ENCODE measurements around the gene ANGPT4.
"Not testable (repeated sequence)": the region's sequence is repeated elsewhere in the genome, so short reads cannot be mapped to it uniquely, and the experiment has no call there.

The ANGPT4 gene

GRCh38 chr20:842547-842940, 73.6 kb downstream of the ANGPT4 start:
- DNase-seq = no peak

- DNase-seq = no peak
These were observed 74.3 kb downstream of the ANGPT4 start for GRCh38 chr20:841568-842546.

DNA sequence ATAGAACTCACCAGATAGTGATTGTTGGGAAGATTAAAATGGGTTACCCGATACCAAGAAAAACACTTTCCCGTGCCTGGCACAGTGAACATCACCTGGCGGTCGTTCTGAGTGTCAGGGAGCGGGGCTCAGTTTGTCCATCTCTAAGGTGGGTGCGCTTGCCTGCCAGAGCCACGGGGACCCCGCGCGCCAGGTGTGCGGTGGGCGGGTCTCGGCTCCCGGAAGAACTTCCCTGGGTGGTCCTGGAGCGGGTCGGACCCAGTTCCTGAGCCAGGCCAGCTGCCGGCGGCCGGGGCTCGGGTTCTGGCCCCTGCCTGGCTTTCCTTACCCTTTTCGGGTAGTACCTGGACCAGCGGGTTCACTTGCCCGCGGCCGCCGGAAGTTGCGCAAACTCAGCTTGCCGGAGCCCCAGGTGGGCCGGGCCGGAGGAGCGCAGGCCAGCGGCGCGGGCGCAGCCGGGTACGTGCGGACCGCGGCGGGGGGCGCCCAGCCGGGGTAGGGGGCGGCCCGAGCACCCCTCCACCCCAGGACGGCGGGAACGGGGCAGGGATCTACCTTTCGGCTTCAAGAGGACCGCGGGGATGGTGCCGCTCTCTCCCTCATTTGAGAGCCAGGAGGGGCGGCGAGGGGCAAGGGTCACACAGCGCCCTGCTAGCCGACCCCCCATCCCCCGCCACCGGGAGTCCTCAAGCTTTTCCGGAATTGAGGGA, 75.1 kb downstream of the ANGPT4 start:
- no peak for DNase-seq

GRCh38 chr20:840503-840857, 75.7 kb downstream of the ANGPT4 start:
- no peak for DNase-seq

- DNase-seq = no peak
These were observed 76.5 kb downstream of the ANGPT4 start for GRCh38 chr20:839626-840025.

DNA sequence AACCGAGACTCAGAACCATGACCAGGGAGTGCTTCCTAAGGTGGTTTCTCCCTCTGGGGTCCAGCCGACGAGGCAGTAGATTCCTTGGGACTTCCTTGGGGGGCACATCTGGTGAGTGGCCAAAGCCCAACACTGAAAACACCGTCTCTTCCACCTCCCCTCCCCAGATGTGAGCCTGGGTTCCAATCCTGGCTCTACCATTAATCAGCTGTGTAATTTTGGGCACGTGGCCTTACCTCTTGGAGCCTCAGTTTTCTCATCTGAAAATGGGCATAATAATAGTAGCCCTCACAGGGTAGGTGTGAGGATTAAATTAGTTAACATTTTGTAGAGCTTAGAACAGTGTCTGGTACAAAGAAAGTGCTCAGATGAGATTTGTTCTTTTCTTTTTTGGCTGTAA, 77.1 kb downstream of the ANGPT4 start:
- no peak for DNase-seq

DNA sequence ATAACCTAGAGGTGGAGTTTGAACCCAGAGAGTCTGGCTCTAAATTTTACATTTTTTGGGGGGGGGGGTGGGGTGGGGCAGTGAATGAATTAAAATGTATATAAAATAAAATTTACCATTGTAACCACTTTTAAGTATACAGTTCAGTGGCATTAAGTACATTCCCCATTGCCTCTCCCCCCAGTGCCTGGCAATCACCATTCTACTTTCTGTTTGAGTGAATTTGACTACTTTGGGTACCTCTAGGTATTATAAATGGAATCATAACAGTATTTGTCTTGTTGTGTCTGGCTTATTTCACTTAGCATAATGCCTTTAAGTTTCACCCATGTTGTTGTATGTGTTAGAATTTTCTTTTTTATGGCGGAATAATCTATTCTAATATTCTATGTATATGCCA, 79.9 kb downstream of the ANGPT4 start:
- no peak for DNase-seq

- DNase-seq = no peak
These were observed 80.5 kb downstream of the ANGPT4 start for GRCh38 chr20:835608-836045.

DNA sequence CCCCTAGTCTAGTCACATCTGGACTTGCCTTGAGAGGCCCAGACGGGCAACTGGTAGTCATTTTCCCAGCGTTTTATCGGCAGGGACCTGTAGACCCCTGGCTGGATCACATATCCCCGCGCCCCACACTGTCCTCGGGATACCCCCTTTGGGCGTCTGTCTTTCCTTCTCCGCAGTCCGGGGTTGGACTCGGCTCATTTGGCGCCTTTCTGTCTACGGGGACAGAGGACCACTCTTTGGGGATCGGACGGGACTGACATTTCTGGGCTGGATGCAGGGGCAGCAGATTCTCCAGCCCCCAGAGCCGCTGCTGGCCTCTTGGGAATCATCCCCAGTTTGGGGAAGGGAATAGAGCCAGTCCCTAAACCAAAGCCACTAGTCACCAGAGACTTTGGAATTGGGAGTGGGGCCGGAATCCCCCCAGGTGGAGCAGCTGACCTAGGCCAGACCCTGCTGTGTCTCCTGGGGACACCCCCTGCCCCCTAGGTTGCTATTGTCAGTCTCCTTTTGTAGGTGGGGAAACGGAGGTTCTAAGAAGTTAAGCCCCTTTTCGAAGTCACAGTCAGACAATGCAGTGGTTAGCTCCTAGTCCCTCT, 81.9 kb downstream of the ANGPT4 start:
- no peak for DNase-seq

DNA sequence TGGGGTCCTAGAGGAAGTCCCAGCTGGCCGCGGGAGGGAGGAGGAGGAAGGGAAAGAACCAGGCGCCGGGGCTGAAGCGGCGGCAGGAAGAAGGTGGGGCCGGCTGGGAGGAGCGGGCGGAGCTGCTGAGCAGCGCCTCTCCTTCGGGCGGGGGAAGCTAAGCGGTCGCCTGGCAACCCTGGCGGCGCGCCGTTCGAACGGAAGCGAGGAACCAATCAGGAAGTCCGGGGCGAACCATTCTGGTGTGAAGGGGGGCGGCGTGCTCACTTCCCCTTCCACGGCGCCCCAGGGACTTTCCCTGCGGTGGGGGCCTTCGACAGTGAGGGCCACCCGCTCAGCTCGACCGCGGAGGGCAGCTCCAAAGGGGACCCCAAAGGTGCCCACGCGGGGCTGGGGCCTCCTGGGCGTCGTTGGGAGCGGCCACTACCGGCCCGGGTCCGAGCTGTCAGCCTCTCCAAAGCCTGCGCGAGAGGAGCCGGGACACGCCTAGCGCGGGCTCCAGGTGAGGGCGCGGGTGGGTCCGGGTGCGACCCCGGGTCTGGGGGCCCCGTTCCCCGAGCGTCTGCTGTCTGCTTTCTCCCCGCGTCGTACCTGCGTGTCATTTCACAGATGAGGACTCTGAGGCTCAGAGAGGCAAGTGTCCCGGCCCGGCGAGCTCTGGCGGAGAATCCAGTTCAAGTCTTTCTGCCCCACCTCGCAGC, 82.5 kb downstream of the ANGPT4 start, which contains the start of gene FAM110A:
FAM110A (plus strand) TSS at position 266 of the 701 bp plus-strand sequence. CDS start 11,090 bp downstream, outside the sequence.
- peak; percentile 91 for DNase-seq

- DNase-seq = no peak
These were observed 83.0 kb downstream of the ANGPT4 start for GRCh38 chr20:833121-833449.

- no peak for DNase-seq
These were observed 84.2 kb downstream of the ANGPT4 start for GRCh38 chr20:831956-832355.

DNA sequence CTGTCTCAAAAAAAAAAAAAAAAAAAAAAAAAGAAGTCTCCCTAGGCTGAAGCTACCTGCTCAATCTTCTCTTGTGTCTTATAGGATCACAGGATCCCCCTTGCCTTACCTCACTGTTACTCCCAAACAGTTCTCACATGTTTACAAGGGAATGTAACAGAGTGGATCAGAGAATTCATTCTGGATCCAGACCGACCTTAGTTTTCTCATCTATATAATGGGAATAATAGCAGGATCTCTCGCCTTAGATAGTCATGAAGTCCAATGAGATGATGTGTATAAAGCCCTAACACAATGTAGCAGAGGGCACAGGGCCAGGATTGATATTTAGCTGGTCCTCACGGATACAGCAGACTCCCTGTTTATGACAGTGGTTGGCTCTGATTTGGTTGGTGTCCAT, 84.9 kb downstream of the ANGPT4 start:
- DNase-seq = no peak

- no peak for DNase-seq
These were observed 86.1 kb downstream of the ANGPT4 start for GRCh38 chr20:830011-830521.

DNA sequence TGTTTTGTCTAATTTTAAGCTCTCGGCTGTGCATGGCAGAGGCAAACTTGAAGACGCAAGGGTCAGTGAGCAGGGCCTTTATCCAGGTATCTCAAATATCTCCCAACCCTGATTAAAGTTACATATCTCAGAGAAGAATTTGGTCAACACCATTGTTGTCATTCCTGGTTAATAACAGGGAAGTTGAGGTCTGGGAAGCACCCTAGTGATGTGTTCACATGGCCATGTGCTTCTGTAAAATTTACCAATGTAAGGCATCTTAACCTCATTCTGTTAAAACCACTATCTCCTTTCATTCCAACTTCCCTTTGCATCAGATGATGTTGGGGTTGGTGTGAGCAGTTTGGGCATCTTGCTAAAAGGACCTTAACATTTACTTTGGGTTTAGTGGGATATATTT, 86.6 kb downstream of the ANGPT4 start:
- no peak for DNase-seq

GRCh38 chr20:828987-829386, 87.1 kb downstream of the ANGPT4 start:
- no peak for DNase-seq

GRCh38 chr20:827981-828380, 88.2 kb downstream of the ANGPT4 start:
- not testable (repeated sequence) for DNase-seq

GRCh38 chr20:826695-827323, 89.3 kb downstream of the ANGPT4 start:
- DNase-seq = no peak

GRCh38 chr20:825710-826421, 90.3 kb downstream of the ANGPT4 start:
- DNase-seq = no peak

DNA sequence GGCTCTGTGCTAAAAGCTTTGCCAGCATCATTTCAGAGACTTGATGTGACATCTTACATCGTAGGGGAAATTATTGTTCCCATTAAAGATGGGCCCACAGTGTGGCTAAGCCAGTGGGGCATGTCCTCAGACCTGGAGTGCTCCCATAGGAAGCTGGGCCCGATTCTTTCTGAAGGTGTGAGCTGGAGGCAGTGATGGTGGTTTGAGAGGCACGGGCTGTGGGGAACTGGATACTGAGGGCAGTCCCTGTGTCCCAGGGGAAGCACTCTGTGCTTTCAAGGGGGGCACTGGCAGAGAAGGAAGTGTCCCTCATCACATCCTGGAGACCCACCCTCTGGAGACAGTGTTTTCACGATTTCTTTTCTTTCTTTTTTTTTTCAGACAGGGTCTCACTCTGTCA, 91.2 kb downstream of the ANGPT4 start:
- no peak for DNase-seq

GRCh38 chr20:824490-824889, 91.6 kb downstream of the ANGPT4 start:
- no peak for DNase-seq

GRCh38 chr20:823574-823902, 92.6 kb downstream of the ANGPT4 start:
- no peak for DNase-seq

All from 8988T (cell line).